Activated CD8-positive, alpha-beta T cell treated with anti-CD3 and anti-CD28 coated beads, Interleukin-2, amount 10 ng/mL, durations not matched to agents 7 days and 5 days (primary cell): ENCODE results near the gene IL6ST. TPM values are rescaled to one million over a fixed set of nuclear protein-coding genes. Genes with fewer than 3 reads are reported as not detected.
"Not testable (repeated sequence)": the region's sequence is repeated elsewhere in the genome, so short reads cannot be mapped to it uniquely, and the experiment has no call there.

Source experiments
- ATAC-seq: fragments of 150-1000 bp; cut with Tn5 transposase; one replicate; pipeline ENCODE4 v1.10.0; 2021; ENCODE audit warnings: moderate library complexity
- CTCF ChIA-PET: fragments of 350-600 bp; sonication (Branson Sonifier 250); formaldehyde crosslinking; loops from one replicate; lab custom pipeline; 2021; ENCODE audit warnings: antibody characterized with exemption; lab: Charles Lee
- POLR2A ChIA-PET: fragments of 350-600 bp; sonication (Branson Sonifier 250); formaldehyde crosslinking; loops from one replicate; lab custom pipeline; 2021; ENCODE audit warnings: antibody characterized with exemption; lab: Charles Lee
- DNase-seq: peaks from one replicate; pipeline ENCODE4 v3.0.0-alpha.2; 2020
- H3K27ac Mint-ChIP-seq: one replicate; pipeline ENCODE4 v1.8.0; 2021; ENCODE audit warnings: mild to moderate bottlenecking, mixed read lengths
- H3K27me3 Mint-ChIP-seq: one replicate; pipeline ENCODE4 v1.8.0; 2021; ENCODE audit warnings: low read depth, mixed read lengths
- H3K36me3 Mint-ChIP-seq: one replicate; pipeline ENCODE4 v1.8.0; 2021; ENCODE audit warnings: low read depth, mixed read lengths
- H3K4me1 Mint-ChIP-seq: one replicate; pipeline ENCODE4 v1.8.0; 2021; ENCODE audit warnings: low read depth, mixed read lengths
- H3K4me3 Mint-ChIP-seq: one replicate; pipeline ENCODE4 v1.8.0; 2021; ENCODE audit warnings: mild to moderate bottlenecking, mixed read lengths
- H3K9me3 Mint-ChIP-seq: one replicate; pipeline ENCODE4 v1.8.0; 2022; ENCODE audit warnings: mixed read lengths; ENCODE audit not compliant: insufficient read depth
- total RNA-seq, 2 experiments: library from RNA; stranded (reverse); gene quantifications; one replicate each; pipeline ENCODE4 v1.2.3, GENCODE V29; 2021

Gene IL6ST
- total RNA-seq, 2 experiments from 2014 or later: 28.3 to 37.3 TPM

- DNase-seq (peak; percentile 31), ATAC-seq (peak; percentile 42)
- ChIA-PET POLR2A (no interaction called here), CTCF (interaction anchor here (0.5 kb wide), 1 partner anchor 74 kb away, joined by 3 read pairs; no protein-coding TSS in a partner anchor)
- H3K36me3 Mint-ChIP-seq: peaks cover 7% of the 10 kb centered on the region
- H3K4me3 Mint-ChIP-seq: peak overlapping the region; percentile 5
- H3K4me1 Mint-ChIP-seq: peaks cover 11% of the 10 kb centered on the region
- peaks cover 2% of the 10 kb centered on the region for H3K27me3 Mint-ChIP-seq
- no peaks in the 10 kb centered on the region for H3K9me3 Mint-ChIP-seq
- peak overlapping the region; percentile 54 for H3K27ac Mint-ChIP-seq
Observed at GRCh38 chr5:56019306-56020272, 24.8 kb upstream of the IL6ST start.

GRCh38 chr5:56018832-56019231 is 24.1 kb upstream of the IL6ST start:
- Mint-ChIP-seq H3K36me3 (peaks cover 7% of the 10 kb centered on the region), H3K9me3 (no peaks in the 10 kb centered on the region), H3K4me1 (peaks cover 11% of the 10 kb centered on the region), H3K27me3 (peaks cover 2% of the 10 kb centered on the region), H3K4me3 (no peak overlapping the region), H3K27ac (peak overlapping the region; percentile 54)
- ChIA-PET POLR2A (no interaction called here), CTCF (no interaction called here)
- no peak for ATAC-seq
- DNase-seq: no peak

- ATAC-seq, H3K36me3 Mint-ChIP-seq, H3K9me3 Mint-ChIP-seq, DNase-seq, H3K4me3 Mint-ChIP-seq, CTCF ChIA-PET, H3K27ac Mint-ChIP-seq, H3K27me3 Mint-ChIP-seq, POLR2A ChIA-PET: not testable (repeated sequence)
- peaks cover 35% of the 10 kb centered on the region for H3K4me1 Mint-ChIP-seq
Observed at GRCh38 chr5:56014701-56015100, 19.9 kb upstream of the IL6ST start.

DNA sequence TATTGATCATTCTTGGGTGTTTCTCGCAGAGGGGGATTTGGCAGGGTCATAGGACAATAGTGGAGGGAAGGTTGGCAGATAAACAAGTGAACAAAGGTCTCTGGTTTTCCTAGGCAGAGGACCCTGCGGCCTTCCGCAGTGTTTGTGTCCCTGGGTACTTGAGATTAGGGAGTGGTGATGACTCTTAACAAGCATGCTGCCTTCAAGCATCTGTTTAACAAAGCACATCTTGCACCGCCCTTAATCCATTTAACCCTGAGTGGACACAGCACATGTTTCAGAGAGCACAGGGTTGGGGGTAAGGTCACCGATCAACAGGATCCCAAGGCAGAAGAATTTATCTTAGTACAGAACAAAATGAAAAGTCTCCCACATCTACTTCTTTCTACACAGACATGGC is 19.2 kb upstream of the IL6ST start:
- CTCF ChIA-PET: interaction anchor here (2.0 kb wide), 1 partner anchor 38 kb away, joined by 5 read pairs; no protein-coding TSS in a partner anchor
- DNase-seq, POLR2A ChIA-PET, H3K4me3 Mint-ChIP-seq, H3K36me3 Mint-ChIP-seq, H3K9me3 Mint-ChIP-seq, ATAC-seq, H3K27ac Mint-ChIP-seq, H3K27me3 Mint-ChIP-seq: not testable (repeated sequence)
- H3K4me1 Mint-ChIP-seq: peaks cover 27% of the 10 kb centered on the region

DNA sequence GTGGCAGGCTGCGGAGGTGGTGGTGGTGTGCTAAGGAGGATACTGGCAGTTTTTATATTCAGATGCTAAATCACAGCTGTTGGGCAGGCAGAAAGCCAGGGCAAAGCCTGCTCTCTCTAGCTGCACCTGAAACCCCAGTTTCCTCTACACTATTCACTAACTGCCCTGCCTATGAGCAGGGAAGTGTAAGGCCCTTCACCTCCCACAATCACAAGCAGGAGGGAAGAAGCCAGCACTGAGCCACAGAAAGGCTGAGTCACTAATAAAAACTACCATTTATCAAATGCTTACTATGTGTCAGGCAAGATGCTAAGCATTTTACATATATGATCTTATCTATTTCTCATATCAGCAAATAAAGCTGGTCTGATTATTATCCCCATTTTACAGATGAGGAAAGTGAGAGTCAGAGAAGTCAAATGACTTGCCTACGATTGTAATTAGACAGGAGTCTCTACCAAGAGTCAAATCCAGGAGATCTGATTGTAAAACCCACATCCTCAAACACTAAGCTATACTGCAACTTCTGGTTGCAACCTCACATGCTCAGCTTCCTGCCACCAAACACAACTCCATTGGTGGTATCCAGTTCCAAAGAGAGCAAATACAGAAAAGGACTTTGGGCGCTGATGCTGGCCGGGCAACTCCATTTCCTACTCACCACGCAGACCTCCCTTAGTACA is 17.7 kb upstream of the IL6ST start:
- Mint-ChIP-seq H3K27ac (peak overlapping the region; percentile 92), H3K4me3 (peak overlapping the region; percentile 41), H3K27me3 (no peaks in the 10 kb centered on the region), H3K9me3 (no peaks in the 10 kb centered on the region), H3K36me3 (peaks cover 7% of the 10 kb centered on the region), H3K4me1 (peaks cover 26% of the 10 kb centered on the region)
- ChIA-PET CTCF (interaction anchor here (0.8 to 3.0 kb wide), 8 partner anchors 10 to 76 kb away, joined by 3 to 14 read pairs (median 4); partner anchors contain the start of gene IL6ST), POLR2A (interaction anchor here (0.9 to 1.4 kb wide), 4 partner anchors 16 to 136 kb away, joined by 3 to 12 read pairs (median 4); partner anchors contain the start of gene IL6ST)
- DNase-seq (peak; percentile 65), ATAC-seq (peak; percentile 88)

GRCh38 chr5:56011835-56012234 is 17.1 kb upstream of the IL6ST start:
- peak overlapping the region; percentile 41 for H3K4me3 Mint-ChIP-seq

DNA sequence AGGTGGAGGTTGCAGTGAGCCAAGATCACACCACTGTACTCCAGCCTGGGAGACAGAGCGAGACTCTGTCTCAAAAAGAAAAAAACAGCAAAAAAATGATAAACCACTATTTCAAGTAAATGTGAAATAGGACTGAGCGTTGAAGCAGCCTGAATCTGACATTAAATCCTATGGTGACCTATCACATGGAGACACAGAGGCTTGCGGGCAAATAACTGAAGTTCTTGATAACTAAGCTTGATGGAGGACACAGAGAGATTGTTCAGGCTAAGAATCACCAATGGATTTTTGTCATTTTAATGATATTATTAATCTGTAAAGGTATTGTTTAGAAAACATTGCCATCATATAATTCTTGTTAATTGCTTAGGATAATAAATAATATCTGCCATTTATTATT is 15.7 kb upstream of the IL6ST start:
- peaks cover 37% of the 10 kb centered on the region for H3K4me1 Mint-ChIP-seq
- no peaks in the 10 kb centered on the region for H3K36me3 Mint-ChIP-seq
- no peaks in the 10 kb centered on the region for H3K27me3 Mint-ChIP-seq
- no peaks in the 10 kb centered on the region for H3K9me3 Mint-ChIP-seq
- no peak overlapping the region for H3K27ac Mint-ChIP-seq
- ChIA-PET POLR2A (no interaction called here), CTCF (interaction anchor here (0.7 to 3.0 kb wide), 4 partner anchors 8 to 190 kb away, joined by 3 to 14 read pairs (median 6); partner anchors contain the start of gene IL6ST)
- no peak overlapping the region for H3K4me3 Mint-ChIP-seq
- no peak for DNase-seq
- ATAC-seq: no peak

More at GRCh38 chr5:56011835-56012234, 17.1 kb upstream of the IL6ST start:
- Mint-ChIP-seq H3K36me3 (peaks cover 7% of the 10 kb centered on the region), H3K9me3 (no peaks in the 10 kb centered on the region), H3K27me3 (no peaks in the 10 kb centered on the region), H3K27ac (peak overlapping the region; percentile 92), H3K4me1 (peaks cover 27% of the 10 kb centered on the region)
- DNase-seq (no peak), ATAC-seq (no peak)
- CTCF ChIA-PET: interaction anchor here (0.8 to 3.0 kb wide), 6 partner anchors 9 to 75 kb away, joined by 3 to 14 read pairs (median 5); partner anchors contain the start of gene IL6ST
- POLR2A ChIA-PET: interaction anchor here (0.9 to 1.4 kb wide), 4 partner anchors 15 to 136 kb away, joined by 3 to 12 read pairs (median 4); partner anchors contain the start of gene IL6ST

- ChIA-PET POLR2A (no interaction called here), CTCF (interaction anchor here (1.1 to 1.7 kb wide), 2 partner anchors 65 to 195 kb away, joined by 3 to 4 read pairs; no protein-coding TSS in a partner anchor)
- ATAC-seq (no peak), DNase-seq (no peak)
- H3K27ac Mint-ChIP-seq: peak overlapping the region; percentile 54
- peaks cover 6% of the 10 kb centered on the region for H3K9me3 Mint-ChIP-seq
- H3K27me3 Mint-ChIP-seq: peaks cover 2% of the 10 kb centered on the region
- no peak overlapping the region for H3K4me3 Mint-ChIP-seq
- H3K4me1 Mint-ChIP-seq: peaks cover 19% of the 10 kb centered on the region
- no peaks in the 10 kb centered on the region for H3K36me3 Mint-ChIP-seq
Observed at GRCh38 chr5:56006600-56006999, 11.8 kb upstream of the IL6ST start.

- no peak for DNase-seq
- Mint-ChIP-seq H3K4me3 (no peak overlapping the region), H3K27me3 (peaks cover 2% of the 10 kb centered on the region), H3K9me3 (peaks cover 6% of the 10 kb centered on the region), H3K4me1 (peaks cover 15% of the 10 kb centered on the region), H3K27ac (peak overlapping the region; percentile 54), H3K36me3 (no peaks in the 10 kb centered on the region)
- ChIA-PET POLR2A (no interaction called here), CTCF (interaction anchor here (1.1 to 1.7 kb wide), 2 partner anchors 66 to 195 kb away, joined by 3 to 4 read pairs; no protein-coding TSS in a partner anchor)
- no peak for ATAC-seq
Observed at GRCh38 chr5:56006094-56006493, 11.3 kb upstream of the IL6ST start.

DNA sequence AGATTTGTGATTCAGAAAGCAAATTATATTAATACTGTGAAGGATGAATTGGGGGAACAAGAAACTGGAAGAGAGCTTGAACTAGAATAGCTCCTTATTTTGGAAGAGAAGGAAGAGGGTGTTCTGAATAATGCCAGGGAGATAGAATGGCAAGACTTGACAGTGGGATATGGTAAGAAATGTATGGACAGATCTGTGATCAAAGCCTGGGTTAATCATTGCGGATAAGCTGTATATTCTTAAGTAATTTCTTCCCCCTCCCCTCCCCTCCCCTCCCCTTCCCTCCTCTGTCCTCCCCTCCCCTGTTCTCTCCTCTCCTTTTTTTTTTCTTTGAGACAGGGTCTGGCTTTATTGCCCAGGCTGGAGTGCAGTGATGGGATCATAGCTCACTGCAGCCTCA is 10.1 kb upstream of the IL6ST start:
- ATAC-seq (no peak), DNase-seq (no peak)
- no peak overlapping the region for H3K4me3 Mint-ChIP-seq
- H3K4me1 Mint-ChIP-seq: peaks cover 11% of the 10 kb centered on the region
- POLR2A ChIA-PET: no interaction called here
- CTCF ChIA-PET: no interaction called here
- H3K27me3 Mint-ChIP-seq: peaks cover 2% of the 10 kb centered on the region
- no peaks in the 10 kb centered on the region for H3K36me3 Mint-ChIP-seq
- H3K27ac Mint-ChIP-seq: no peak overlapping the region
- peaks cover 6% of the 10 kb centered on the region for H3K9me3 Mint-ChIP-seq

DNA sequence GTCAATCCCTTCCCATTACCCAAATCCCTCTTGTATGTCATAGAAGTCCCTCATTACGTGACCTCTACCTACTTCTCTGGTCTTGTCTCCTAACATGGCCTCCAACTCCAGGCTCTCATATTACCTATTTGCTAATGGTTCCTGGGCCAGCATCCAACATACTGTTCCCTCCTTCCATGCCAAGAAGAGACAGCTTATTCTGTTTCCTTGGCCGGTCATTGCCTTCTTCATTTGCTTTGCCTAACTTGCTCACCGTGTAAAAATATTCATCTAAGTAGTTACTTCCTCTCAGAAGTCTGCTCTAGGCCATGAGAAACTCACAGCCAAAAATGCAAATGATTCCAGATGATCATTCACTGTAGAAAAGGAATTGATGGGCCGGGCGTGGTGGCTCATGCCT is 8.9 kb upstream of the IL6ST start:
- ATAC-seq (no peak), DNase-seq (no peak)
- Mint-ChIP-seq H3K27ac (no peak overlapping the region), H3K36me3 (no peaks in the 10 kb centered on the region), H3K4me1 (peaks cover 11% of the 10 kb centered on the region), H3K9me3 (peaks cover 6% of the 10 kb centered on the region), H3K4me3 (no peak overlapping the region), H3K27me3 (peaks cover 2% of the 10 kb centered on the region)
- ChIA-PET CTCF (no interaction called here), POLR2A (no interaction called here)
